Kidney (tissue), 14 donors: ENCODE data around the gene KLK8. TPM values are rescaled to one million over a fixed set of nuclear protein-coding genes. Genes with fewer than 3 reads are reported as not detected.

ENCODE experiments used
- DNase-seq, 5 donors: peaks; one replicate each; pipeline ENCODE4 v3.0.0-alpha.2; 2013 to 2020
- FAIRE-seq: peaks from 2 replicates; lab custom pipeline; 2012; peaks lifted over from hg19 to GRCh38; lab: Jason Lieb, UNC
- H3K27ac ChIP-seq, 2 donors: one replicate each; pipeline ENCODE4 v1.7.0; 2013; ENCODE audit warnings: low read depth in 2 of 2, low read length in 2 of 2, inconsistent platforms in 1 of 2
- H3K27me3 ChIP-seq: one replicate; pipeline ENCODE4 v1.7.1; 2013; ENCODE audit warnings: low read length, inconsistent platforms; ENCODE audit not compliant: control insufficient read depth, insufficient read depth
- H3K36me3 ChIP-seq, 3 donors: one replicate each; pipeline versions ENCODE4 v1.7.0 to v1.7.1; 2013; ENCODE audit warnings: low read length in 3 of 3, control low read depth in 1 of 3, inconsistent platforms in 1 of 3; ENCODE audit not compliant: insufficient read depth in 3 of 3, control insufficient read depth in 2 of 3
- H3K4me1 ChIP-seq, 3 donors: one replicate each; pipeline versions ENCODE4 v1.7.0 to v1.7.1; 2013; ENCODE audit warnings: low read length in 3 of 3, inconsistent platforms in 1 of 3, low read depth in 1 of 3; ENCODE audit not compliant: control insufficient read depth in 2 of 3, insufficient read depth in 2 of 3
- H3K4me3 ChIP-seq, 3 donors: one replicate each; pipeline versions ENCODE4 v1.7.0 to v1.8.1; 2013; ENCODE audit warnings: low read length in 3 of 3, control low read depth in 1 of 3, inconsistent platforms in 1 of 3
- H3K9ac ChIP-seq, 3 donors: one replicate each; pipeline versions ENCODE4 v1.7.0 to v1.7.1; 2013; ENCODE audit warnings: low read length in 3 of 3, control low read depth in 1 of 3, inconsistent platforms in 1 of 3
- H3K9me3 ChIP-seq, 3 donors: one replicate each; pipeline versions ENCODE4 v1.7.0 to v1.7.1; 2013; ENCODE audit warnings: low read length in 3 of 3, control low read depth in 1 of 3, inconsistent platforms in 1 of 3; ENCODE audit not compliant: control insufficient read depth in 2 of 3, insufficient read depth in 1 of 3
- CTCF ChIP-seq: IDR thresholded peaks from 3 replicates; pipeline ENCODE4 v1.5.1; 2012; ENCODE audit warnings: mild to moderate bottlenecking, moderate library complexity, borderline replicate concordance; ENCODE audit not compliant: insufficient read depth; ENCODE audit errors: extremely low read depth
- intact Hi-C: fragments of 100-400 bp; cut with DNase I; formaldehyde crosslinking; loops from one replicate; pipeline ENCODE4 v1.11.1; 2022
- polyA plus RNA-seq: library from polyadenylated mRNA; stranded (reverse); fragments of 350-450 nt; fragmentation: Illumina TruSeq; extraction: RNeasy Lipid Tissue Mini Kit (QIAGEN cat#74804); gene quantifications from one replicate; pipeline ENCODE4 v1.2.3, GENCODE V29; 2014; ENCODE audit warnings: low read depth, low replicate concordance; ENCODE audit not compliant: insufficient read depth
- total RNA-seq: library from RNA; stranded (reverse); fragmentation: NEBNext Ultra II Directional; extraction: Animal tissue kit (Norgen Biotek cat#: 25700); gene quantifications from one replicate; pipeline ENCODE4 v1.2.1, GENCODE V29; 2021
- donor health status: control.
- donor health status: control.
- donor health status: control.
- donor health status: control.
- donor health status: control.
- donor health status: DM: yes; HTN: yes; CAD: no.
- donor health status: Normal renal cell carcinoma (clear cell type).

Gene KLK8
- total and polyA plus RNA-seq, 2 donors from 2014 or later = 1.3 to 4.2 TPM

GRCh38 chr19:51005248-51005647, 3.8 kb upstream of the KLK8 start:
- TF ChIP-seq CTCF = no peak

GRCh38 chr19:51003316-51003715, 1.9 kb upstream of the KLK8 start:
- intact Hi-C loops = no loop called here
- no peaks in the 10 kb centered on the region for H3K9me3 ChIP-seq
- H3K4me3 ChIP-seq = no peak overlapping the region
- FAIRE-seq (no peak), DNase-seq (no peak)
- TF ChIP-seq CTCF = no peak
- H3K9ac ChIP-seq = no peak overlapping the region
- H3K36me3 ChIP-seq = no peaks in the 10 kb centered on the region
- H3K27ac ChIP-seq = no peak overlapping the region
- no peaks in the 10 kb centered on the region for H3K27me3 ChIP-seq
- no peaks in the 10 kb centered on the region for H3K4me1 ChIP-seq

More at GRCh38 chr19:51005248-51005647, 3.8 kb upstream of the KLK8 start:
- H3K4me3 ChIP-seq = no peak overlapping the region
- DNase-seq (no peak), FAIRE-seq (no peak)
- H3K27me3 ChIP-seq = no peaks in the 10 kb centered on the region
- H3K9ac ChIP-seq = no peak overlapping the region
- H3K4me1 ChIP-seq = no peaks in the 10 kb centered on the region
- no peaks in the 10 kb centered on the region for H3K9me3 ChIP-seq
- intact Hi-C loops = no loop called here
- H3K27ac ChIP-seq = no peak overlapping the region
- H3K36me3 ChIP-seq = no peaks in the 10 kb centered on the region

- Histone ChIP-seq H3K36me3 (no peaks in the 10 kb centered on the region), H3K9ac (no peak overlapping the region), H3K27ac (no peak overlapping the region), H3K4me3 (no peak overlapping the region), H3K9me3 (no peaks in the 10 kb centered on the region), H3K27me3 (no peaks in the 10 kb centered on the region), H3K4me1 (no peaks in the 10 kb centered on the region)
- DNase-seq (peak in 4 of 5 donors; percentile 80 to 90 (median 85)), FAIRE-seq (no peak)
- intact Hi-C loops = no loop called here
- no peak for TF ChIP-seq CTCF
These were observed 1.3 kb upstream of the KLK8 start for GRCh38 chr19:51002542-51003311.

GRCh38 chr19:51002089-51002532, 707 bp upstream of the KLK8 start:
- no peak overlapping the region for H3K9ac ChIP-seq
- no peaks in the 10 kb centered on the region for H3K36me3 ChIP-seq
- H3K27me3 ChIP-seq = no peaks in the 10 kb centered on the region
- no peak overlapping the region for H3K4me3 ChIP-seq
- DNase-seq (peak in 4 of 5 donors; percentile 85 to 92 (median 88)), FAIRE-seq (no peak)
- H3K4me1 ChIP-seq = no peaks in the 10 kb centered on the region
- H3K27ac ChIP-seq = no peak overlapping the region
- no peaks in the 10 kb centered on the region for H3K9me3 ChIP-seq
- intact Hi-C loops = no loop called here
- no peak for TF ChIP-seq CTCF
